ENCODE measurements around the gene LMF1.

DNA sequence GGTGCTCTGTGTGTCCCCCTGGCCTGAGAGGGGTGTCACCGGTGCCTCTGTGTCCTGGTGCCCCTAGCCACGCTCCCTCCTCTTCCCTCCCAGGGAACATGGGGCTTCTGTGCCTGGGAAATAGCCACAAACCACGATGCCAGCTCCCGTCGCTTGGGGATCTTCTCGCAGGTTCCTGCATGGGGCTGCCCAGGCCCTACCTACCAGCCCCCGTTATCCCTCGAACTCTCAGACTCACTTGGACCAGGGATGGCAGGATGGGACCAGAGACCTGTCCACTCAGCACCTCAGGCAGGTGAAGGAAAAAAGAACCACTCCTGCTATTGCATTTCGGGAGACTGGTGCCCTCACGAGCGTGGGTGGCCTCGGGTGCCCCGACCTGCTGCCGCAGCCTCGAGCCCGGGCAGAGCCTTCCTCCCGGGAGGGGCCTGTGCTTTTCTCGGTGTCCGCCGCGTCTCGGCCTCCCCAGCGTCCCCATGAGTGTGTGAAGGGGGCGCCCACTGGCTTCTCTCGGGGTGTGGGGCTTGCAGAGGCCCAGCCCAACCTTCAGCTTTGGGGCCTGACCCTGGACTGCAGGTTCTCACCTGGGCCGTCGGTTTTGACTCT is 129.2 kb downstream of the LMF1 start:
- TF ChIP-seq, protein P1, sequence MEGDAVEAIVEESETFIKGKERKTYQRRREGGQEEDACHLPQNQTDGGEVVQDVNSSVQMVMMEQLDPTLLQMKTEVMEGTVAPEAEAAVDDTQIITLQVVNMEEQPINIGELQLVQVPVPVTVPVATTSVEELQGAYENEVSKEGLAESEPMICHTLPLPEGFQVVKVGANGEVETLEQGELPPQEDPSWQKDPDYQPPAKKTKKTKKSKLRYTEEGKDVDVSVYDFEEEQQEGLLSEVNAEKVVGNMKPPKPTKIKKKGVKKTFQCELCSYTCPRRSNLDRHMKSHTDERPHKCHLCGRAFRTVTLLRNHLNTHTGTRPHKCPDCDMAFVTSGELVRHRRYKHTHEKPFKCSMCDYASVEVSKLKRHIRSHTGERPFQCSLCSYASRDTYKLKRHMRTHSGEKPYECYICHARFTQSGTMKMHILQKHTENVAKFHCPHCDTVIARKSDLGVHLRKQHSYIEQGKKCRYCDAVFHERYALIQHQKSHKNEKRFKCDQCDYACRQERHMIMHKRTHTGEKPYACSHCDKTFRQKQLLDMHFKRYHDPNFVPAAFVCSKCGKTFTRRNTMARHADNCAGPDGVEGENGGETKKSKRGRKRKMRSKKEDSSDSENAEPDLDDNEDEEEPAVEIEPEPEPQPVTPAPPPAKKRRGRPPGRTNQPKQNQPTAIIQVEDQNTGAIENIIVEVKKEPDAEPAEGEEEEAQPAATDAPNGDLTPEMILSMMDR (conservative IDR thresholded peaks at IDR 0.05; ENCODE audit: low read length) = no peak
- no peak for TF ChIP-seq EZH2phosphoT487 (IDR thresholded peaks at IDR 0.05; ENCODE audit: borderline replicate concordance, low read depth, low read length)

Measured in OCI-LY7 (cell line).